Measurements from ENCODE around the gene USH2A. TPM values are rescaled to one million over a fixed set of nuclear protein-coding genes. Genes with fewer than 3 reads are reported as not detected.

Gene USH2A
- polyA plus RNA-seq, 1 of the 3 experiments (the other 2 are of a cell fraction): under 0.01 TPM

DNA sequence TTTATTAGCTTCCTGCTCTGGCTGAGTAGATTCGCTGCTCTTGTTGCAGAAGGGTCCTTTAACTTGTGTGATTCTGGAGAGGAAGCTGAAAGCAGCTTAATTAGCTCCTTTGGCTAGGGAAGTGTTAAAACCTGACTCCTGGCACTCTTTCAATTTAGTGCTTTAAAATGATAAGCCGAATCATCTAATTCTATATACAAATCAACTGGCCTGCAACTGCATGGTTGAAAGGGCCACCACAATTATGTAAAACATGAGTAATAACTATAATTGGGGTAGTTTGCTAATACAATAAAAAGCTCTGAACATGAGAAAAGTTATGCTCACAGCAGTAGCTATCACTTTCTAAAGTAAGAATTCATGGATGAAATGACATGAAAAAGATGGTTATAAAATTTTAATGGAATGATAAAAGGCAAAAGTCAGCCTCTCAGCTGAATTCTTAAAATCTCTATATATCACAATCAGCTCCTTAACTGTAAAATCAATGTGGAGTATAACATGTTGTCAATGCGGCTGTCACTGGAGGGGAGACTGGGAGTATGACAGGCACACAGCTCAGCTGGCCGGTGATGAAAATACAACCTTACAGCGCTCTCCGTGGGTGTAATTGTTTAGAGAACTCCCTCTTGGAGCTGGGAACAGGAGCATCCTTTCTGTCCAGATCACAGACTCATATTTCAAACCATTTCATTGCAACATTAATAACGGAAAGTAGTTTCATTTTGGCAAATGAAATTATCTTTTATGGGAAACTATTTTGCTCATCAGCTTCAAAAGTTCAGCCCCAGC lies 531.8 kb downstream of the USH2A start:
- H3K4me2 ChIP-seq: 0 out of 2 replicates have a peak overlapping the region, but pooled peaks have one; percentile 10
- DNase-seq: no peak
- H3K9ac ChIP-seq: no peak overlapping the region
- H3K4me1 ChIP-seq (ENCODE audit: control insufficient read depth in 1 of 2, insufficient read depth in 2 of 2, low read depth in 1 of 2, low read length in 1 of 2): peaks cover 0 to 4% of the 10 kb centered on the region in 2 experiments; a peak in 3 of 4 replicates
- no peak overlapping the region for H3K27ac ChIP-seq (ENCODE audit: low read depth in 2 of 2, low read length in 1 of 2)
- H3K4me3 ChIP-seq (ENCODE audit: low read depth in 2 of 2, low read length in 1 of 2): no peak overlapping the region
- H2AFZ ChIP-seq (ENCODE audit: low read depth): no peak overlapping the region
- H3F3A ChIP-seq (replicated peaks; ENCODE audit: insufficient read depth): no peaks in the 10 kb centered on the region
- no peaks in the 10 kb centered on the region for H3K36me3 ChIP-seq (replicated peaks in 1 of 2; ENCODE audit: control insufficient read depth in 1 of 2, insufficient read depth in 2 of 2, low read length in 1 of 2)
- CTCF ChIA-PET: no interaction called here
- TF ChIP-seq RXRA (IDR thresholded peaks at IDR 0.05; ENCODE audit: borderline replicate concordance, low read depth) (no peak), FOXM1 (IDR thresholded peaks at IDR 0.05; ENCODE audit: low read depth) (no peak), JUND (IDR thresholded peaks at IDR 0.05) (no peak), GATA2 (CRISPR knock-in tag; IDR thresholded peaks at IDR 0.05) (no peak), FOSL2 (IDR thresholded peaks at IDR 0.05; ENCODE audit: borderline replicate concordance, low read depth) (no peak), SMC3 (IDR thresholded peaks at IDR 0.05; ENCODE audit: low read depth, low read length) (no peak), GABPA (IDR thresholded peaks at IDR 0.05; ENCODE audit: low read depth) (no peak), MEF2A (IDR thresholded peaks at IDR 0.05; ENCODE audit: borderline replicate concordance, low read depth) (no peak), POLR2AphosphoS5 (IDR thresholded peaks at IDR 0.05; ENCODE audit: low read depth, low read length) (no peak), TAF1 (IDR thresholded peaks at IDR 0.05; ENCODE audit: borderline replicate concordance, low read depth, low read length) (no peak), EP300 (IDR thresholded peaks at IDR 0.05; ENCODE audit: borderline replicate concordance in 1 of 2, low read depth in 1 of 2, low read length in 1 of 2) (no peak), TEAD4 (IDR thresholded peaks at IDR 0.05; ENCODE audit: borderline replicate concordance, insufficient read depth) (no peak)
- TF ChIP-seq, protein P1, sequence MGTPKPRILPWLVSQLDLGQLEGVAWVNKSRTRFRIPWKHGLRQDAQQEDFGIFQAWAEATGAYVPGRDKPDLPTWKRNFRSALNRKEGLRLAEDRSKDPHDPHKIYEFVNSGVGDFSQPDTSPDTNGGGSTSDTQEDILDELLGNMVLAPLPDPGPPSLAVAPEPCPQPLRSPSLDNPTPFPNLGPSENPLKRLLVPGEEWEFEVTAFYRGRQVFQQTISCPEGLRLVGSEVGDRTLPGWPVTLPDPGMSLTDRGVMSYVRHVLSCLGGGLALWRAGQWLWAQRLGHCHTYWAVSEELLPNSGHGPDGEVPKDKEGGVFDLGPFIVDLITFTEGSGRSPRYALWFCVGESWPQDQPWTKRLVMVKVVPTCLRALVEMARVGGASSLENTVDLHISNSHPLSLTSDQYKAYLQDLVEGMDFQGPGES (IDR thresholded peaks at IDR 0.05; ENCODE audit: low read depth, low read length): no peak
- TF ChIP-seq, protein P2, sequence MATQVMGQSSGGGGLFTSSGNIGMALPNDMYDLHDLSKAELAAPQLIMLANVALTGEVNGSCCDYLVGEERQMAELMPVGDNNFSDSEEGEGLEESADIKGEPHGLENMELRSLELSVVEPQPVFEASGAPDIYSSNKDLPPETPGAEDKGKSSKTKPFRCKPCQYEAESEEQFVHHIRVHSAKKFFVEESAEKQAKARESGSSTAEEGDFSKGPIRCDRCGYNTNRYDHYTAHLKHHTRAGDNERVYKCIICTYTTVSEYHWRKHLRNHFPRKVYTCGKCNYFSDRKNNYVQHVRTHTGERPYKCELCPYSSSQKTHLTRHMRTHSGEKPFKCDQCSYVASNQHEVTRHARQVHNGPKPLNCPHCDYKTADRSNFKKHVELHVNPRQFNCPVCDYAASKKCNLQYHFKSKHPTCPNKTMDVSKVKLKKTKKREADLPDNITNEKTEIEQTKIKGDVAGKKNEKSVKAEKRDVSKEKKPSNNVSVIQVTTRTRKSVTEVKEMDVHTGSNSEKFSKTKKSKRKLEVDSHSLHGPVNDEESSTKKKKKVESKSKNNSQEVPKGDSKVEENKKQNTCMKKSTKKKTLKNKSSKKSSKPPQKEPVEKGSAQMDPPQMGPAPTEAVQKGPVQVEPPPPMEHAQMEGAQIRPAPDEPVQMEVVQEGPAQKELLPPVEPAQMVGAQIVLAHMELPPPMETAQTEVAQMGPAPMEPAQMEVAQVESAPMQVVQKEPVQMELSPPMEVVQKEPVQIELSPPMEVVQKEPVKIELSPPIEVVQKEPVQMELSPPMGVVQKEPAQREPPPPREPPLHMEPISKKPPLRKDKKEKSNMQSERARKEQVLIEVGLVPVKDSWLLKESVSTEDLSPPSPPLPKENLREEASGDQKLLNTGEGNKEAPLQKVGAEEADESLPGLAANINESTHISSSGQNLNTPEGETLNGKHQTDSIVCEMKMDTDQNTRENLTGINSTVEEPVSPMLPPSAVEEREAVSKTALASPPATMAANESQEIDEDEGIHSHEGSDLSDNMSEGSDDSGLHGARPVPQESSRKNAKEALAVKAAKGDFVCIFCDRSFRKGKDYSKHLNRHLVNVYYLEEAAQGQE (IDR thresholded peaks at IDR 0.05; ENCODE audit: low read depth, low read length): no peak
- TF ChIP-seq, protein P3, sequence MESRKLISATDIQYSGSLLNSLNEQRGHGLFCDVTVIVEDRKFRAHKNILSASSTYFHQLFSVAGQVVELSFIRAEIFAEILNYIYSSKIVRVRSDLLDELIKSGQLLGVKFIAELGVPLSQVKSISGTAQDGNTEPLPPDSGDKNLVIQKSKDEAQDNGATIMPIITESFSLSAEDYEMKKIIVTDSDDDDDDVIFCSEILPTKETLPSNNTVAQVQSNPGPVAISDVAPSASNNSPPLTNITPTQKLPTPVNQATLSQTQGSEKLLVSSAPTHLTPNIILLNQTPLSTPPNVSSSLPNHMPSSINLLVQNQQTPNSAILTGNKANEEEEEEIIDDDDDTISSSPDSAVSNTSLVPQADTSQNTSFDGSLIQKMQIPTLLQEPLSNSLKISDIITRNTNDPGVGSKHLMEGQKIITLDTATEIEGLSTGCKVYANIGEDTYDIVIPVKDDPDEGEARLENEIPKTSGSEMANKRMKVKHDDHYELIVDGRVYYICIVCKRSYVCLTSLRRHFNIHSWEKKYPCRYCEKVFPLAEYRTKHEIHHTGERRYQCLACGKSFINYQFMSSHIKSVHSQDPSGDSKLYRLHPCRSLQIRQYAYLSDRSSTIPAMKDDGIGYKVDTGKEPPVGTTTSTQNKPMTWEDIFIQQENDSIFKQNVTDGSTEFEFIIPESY (IDR thresholded peaks at IDR 0.05; ENCODE audit: borderline replicate concordance, low read depth): no peak
- TF ChIP-seq, protein P4, sequence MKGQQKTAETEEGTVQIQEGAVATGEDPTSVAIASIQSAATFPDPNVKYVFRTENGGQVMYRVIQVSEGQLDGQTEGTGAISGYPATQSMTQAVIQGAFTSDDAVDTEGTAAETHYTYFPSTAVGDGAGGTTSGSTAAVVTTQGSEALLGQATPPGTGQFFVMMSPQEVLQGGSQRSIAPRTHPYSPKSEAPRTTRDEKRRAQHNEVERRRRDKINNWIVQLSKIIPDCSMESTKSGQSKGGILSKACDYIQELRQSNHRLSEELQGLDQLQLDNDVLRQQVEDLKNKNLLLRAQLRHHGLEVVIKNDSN (IDR thresholded peaks at IDR 0.05; ENCODE audit: borderline replicate concordance, low read depth): no peak
- no peaks in the 10 kb centered on the region for H3K27me3 ChIP-seq (ENCODE audit: insufficient read depth)
- H4K20me1 ChIP-seq (ENCODE audit: insufficient read depth): no peaks in the 10 kb centered on the region
- H3K9me3 ChIP-seq: no peaks in the 10 kb centered on the region
- no peaks in the 10 kb centered on the region for H3K79me2 ChIP-seq (ENCODE audit: insufficient read depth)
- WGBS (ENCODE audit: low lambda C conversion rate): 40% methylated on average over 7 of the region's 7 CpGs
- POLR2A ChIA-PET: interaction anchor here (0.7 kb wide), 1 partner anchor 364 kb away, joined by 3 read pairs; no protein-coding TSS in a partner anchor
- H3K9me2 ChIP-seq: no peaks in the 10 kb centered on the region
